Heart left ventricle (tissue), 16 donors: ENCODE measurements around the gene STAP1. TPM values are rescaled to one million over a fixed set of nuclear protein-coding genes. Genes with fewer than 3 reads are reported as not detected.

Source experiments
- ATAC-seq, 4 donors: fragments of 200-7000 bp; cut with Tn5 transposase; one replicate each; pipeline ENCODE4 v1.9.1; 2020 to 2022; ENCODE audit warnings: moderate library complexity in 4 of 4, mild to moderate bottlenecking in 3 of 4, moderate number of reproducible peaks in 1 of 4
- DNase-seq, 5 donors: peaks; one replicate each; pipeline ENCODE4 v3.0.0-alpha.2; 2020
- H3K27ac ChIP-seq, 12 donors: fragments of 200-600 bp; sonication (generic) in 4 of 12; one replicate each; pipeline versions ENCODE4 v1.5.0 to v1.8.0; 2016 to 2022; ENCODE audit warnings: mild to moderate bottlenecking in 2 of 12
- H3K27me3 ChIP-seq, 9 donors: fragments of 200-600 bp; sonication (generic) in 2 of 9; one replicate each; pipeline versions ENCODE4 v1.5.1 to v1.8.0; 2016 to 2022; ENCODE audit warnings: mild to moderate bottlenecking in 3 of 9
- H3K36me3 ChIP-seq, 9 donors: fragments of 200-600 bp; sonication (generic) in 2 of 9; one replicate each; pipeline versions ENCODE4 v1.5.0 to v1.8.0; 2018 to 2022; ENCODE audit warnings: mild to moderate bottlenecking in 2 of 9
- H3K4me1 ChIP-seq, 12 donors: fragments of 200-600 bp; sonication (generic) in 4 of 12; one replicate each; pipeline versions ENCODE4 v1.5.0 to v1.8.0; 2016 to 2022; ENCODE audit warnings: mild to moderate bottlenecking in 3 of 12
- H3K4me3 ChIP-seq, 12 donors: fragments of 200-600 bp; sonication (generic) in 4 of 12; one replicate each; pipeline versions ENCODE4 v1.5.0 to v1.8.0; 2017 to 2022; ENCODE audit warnings: mild to moderate bottlenecking in 9 of 12, moderate library complexity in 4 of 12
- H3K9me3 ChIP-seq, 12 donors: fragments of 200-600 bp; sonication (generic) in 4 of 12; one replicate each; pipeline versions ENCODE4 v1.5.0 to v1.8.0; 2016 to 2022; ENCODE audit warnings: mild to moderate bottlenecking in 1 of 12
- CTCF ChIP-seq, 12 donors: fragments of 200-600 bp; sonication (generic) in 4 of 12; IDR thresholded peaks; one replicate each; pipeline versions ENCODE4 v1.5.0 to v1.8.0; 2018 to 2022; ENCODE audit warnings: antibody characterized with exemption in 12 of 12, mild to moderate bottlenecking in 5 of 12
- POLR2A ChIP-seq, 2 donors: fragments of 450-650 bp; IDR thresholded peaks; one replicate each; pipeline ENCODE4 v1.6.1; 2017; ENCODE audit warnings: antibody characterized with exemption in 2 of 2, mild to moderate bottlenecking in 2 of 2, moderate library complexity in 2 of 2
- WGBS, 4 donors: extraction: QIAGEN DNeasy Blood & Tissue Kit in 2 of 4; methylation state at CpG; one replicate each; pipeline versions ENCODE4 v1.1.5 to v1.1.7; 2013 to 2018; 5-methylcytosine and 5-hydroxymethylcytosine counted together
- intact Hi-C, 10 donors: fragments of 100-400 bp; cut with DNase I; formaldehyde crosslinking; loops; one replicate each; pipeline versions ENCODE4 v1.11.1 to v1.14.2; 2022
- polyA plus RNA-seq, 2 donors: library from polyadenylated mRNA; stranded (reverse); fragments of 200-250 nt; gene quantifications; one replicate each; pipeline ENCODE4 v1.2.3, GENCODE V29; 2013
- total RNA-seq, 9 donors: library from RNA; depleted of rRNA in 2 of 9; stranded (reverse); fragments of >200 nt in 2 of 9; fragmentation: NEBNext Ultra II Directional in 3 of 9; extraction: Animal tissue kit (Norgen Biotek cat#: 25700) in 3 of 9; gene quantifications; one replicate each; pipeline versions ENCODE4 v1.1.0 to v1.2.4, GENCODE V29; 2016 to 2023
- donor health status: ischemic (EF 13 %, LVEDD 7.1; RV severe dilation, severe dysfunction).
- donor health status: healthy with polysubstance abuse.
- donor health status: DM: no; HTN: yes; CAD: no.
- donor health status: DM: no; HTN: no; CAD: no.
- donor health status: ischemic (EF 25% LVEDD 6.9; RV normal size, moderate dysfunction).
- donor health status: ischemic (EF 25% LVEDD 5.7; RV mildly dilated, moderate dysfunction).
- donor health status: healthy.
- donor health status: DM: yes; HTN: yes; CAD: no.
- donor health status: ischemic (EF 35%, LVEDD 5.7; RV mildly dilated, moderate dysfunction).
- donor health status: nonischemic (EF 11% LVEDD 7.7; RV severe dilation, severe dysfunction).
- donor health status: DM: yes; HTN: yes; CAD: no.
- donor health status: PGD.
- donor health status: ischemic (EF 29% LVEDD 5.4; RV normal size, mild dysfunction).
- donor health status: nonischemic (EF 23%, LVEDD 6.1; RV moderate dilation, normal function).

STAP1 gene
- total and polyA plus RNA-seq, 11 donors = 1.1 TPM; not detected in 10

- DNase-seq (no peak), ATAC-seq (no peak)
- Histone ChIP-seq H3K9me3 (no peaks in the 10 kb centered on the region), H3K27ac (peak overlapping the region in 1 of 12 donors; percentile 34), H3K4me1 (peaks cover 0 to 11% (median 0%) of the 10 kb centered on the region in 12 donors), H3K4me3 (no peak overlapping the region), H3K27me3 (no peaks in the 10 kb centered on the region), H3K36me3 (no peaks in the 10 kb centered on the region)
- WGBS, 4 donors = 30 to 53% (median 32%) methylated on average over 2 of the region's 2 CpGs
- no peak for TF ChIP-seq POLR2A (IDR thresholded peaks at IDR 0.05)
- TF ChIP-seq CTCF (IDR thresholded peaks at IDR 0.05) = no peak
- intact Hi-C loops = no loop called here
These were observed 2.1 kb upstream of the STAP1 start for GRCh38 chr4:67556436-67556835.

- Histone ChIP-seq H3K9me3 (no peaks in the 10 kb centered on the region), H3K4me3 (no peak overlapping the region), H3K27me3 (no peaks in the 10 kb centered on the region), H3K27ac (no peak overlapping the region), H3K4me1 (no peaks in the 10 kb centered on the region), H3K36me3 (no peaks in the 10 kb centered on the region)
- ATAC-seq = no peak
- DNase-seq = no peak
- TF ChIP-seq POLR2A (IDR thresholded peaks at IDR 0.05) (no peak), CTCF (IDR thresholded peaks at IDR 0.05) (no peak)
- intact Hi-C loops = no loop called here
These were observed 6.8 kb downstream of the STAP1 start for GRCh38 chr4:67565284-67565683.

DNA sequence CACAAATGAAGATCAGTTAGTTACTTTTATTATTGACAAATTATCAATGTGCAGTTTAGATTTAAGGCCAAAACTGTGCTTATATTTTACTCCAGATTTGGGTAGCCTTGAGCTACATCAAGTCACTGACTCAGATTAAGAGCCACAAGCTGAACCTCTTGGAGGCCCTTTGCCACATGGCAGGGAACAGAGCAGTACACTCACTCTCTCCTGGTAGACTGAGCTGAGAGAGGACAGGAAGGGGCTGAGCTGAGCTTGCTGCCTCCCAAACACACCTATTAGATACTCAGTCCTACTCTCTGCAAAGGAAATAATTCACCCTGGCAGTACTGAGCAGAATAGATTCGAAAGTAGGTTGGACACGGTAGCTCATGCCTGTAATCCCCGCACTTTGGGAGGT is 7.8 kb downstream of the STAP1 start:
- Histone ChIP-seq H3K4me3 (no peak overlapping the region), H3K27ac (no peak overlapping the region), H3K9me3 (no peaks in the 10 kb centered on the region), H3K4me1 (no peaks in the 10 kb centered on the region), H3K27me3 (no peaks in the 10 kb centered on the region), H3K36me3 (no peaks in the 10 kb centered on the region)
- TF ChIP-seq POLR2A (IDR thresholded peaks at IDR 0.05) (no peak), CTCF (IDR thresholded peaks at IDR 0.05) (no peak)
- intact Hi-C loops = no loop called here
- WGBS, 4 donors = 88 to 94% (median 93%) methylated on average over 3 of the region's 3 CpGs
- ATAC-seq (no peak), DNase-seq (no peak)

DNA sequence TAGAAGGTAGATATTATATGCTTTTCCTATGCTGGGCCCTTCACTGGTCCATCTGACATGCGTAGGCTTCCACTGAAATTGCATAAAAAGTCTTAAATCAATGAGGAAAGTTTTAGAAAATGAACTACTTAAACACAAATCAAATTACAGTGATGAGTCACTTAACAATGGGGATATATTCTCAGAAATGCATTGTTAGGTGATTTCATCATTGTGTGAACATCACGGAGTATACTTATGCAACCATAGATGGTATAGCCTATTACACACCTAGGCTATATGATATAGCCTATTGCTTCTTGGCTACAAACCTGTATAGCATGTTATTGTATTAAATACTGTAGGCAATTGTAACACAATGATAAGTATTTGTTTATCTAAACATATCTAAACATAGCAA is 10.3 kb downstream of the STAP1 start:
- 93 to 95% (median 94%) methylated on average over 2 of the region's 2 CpGs for WGBS, 4 donors
- intact Hi-C loops = no loop called here
- ATAC-seq (no peak), DNase-seq (no peak)
- TF ChIP-seq CTCF (IDR thresholded peaks at IDR 0.05) = no peak
- no peak for TF ChIP-seq POLR2A (IDR thresholded peaks at IDR 0.05)
- H3K27ac ChIP-seq = no peak overlapping the region
- H3K36me3 ChIP-seq = no peaks in the 10 kb centered on the region
- H3K9me3 ChIP-seq = no peaks in the 10 kb centered on the region
- H3K4me1 ChIP-seq = no peaks in the 10 kb centered on the region
- no peak overlapping the region for H3K4me3 ChIP-seq
- no peaks in the 10 kb centered on the region for H3K27me3 ChIP-seq
